Measurements from ENCODE around the gene TSC22D3.

The TSC22D3 gene

GRCh38 chrX:107729558-107730297 is 45.9 kb downstream of the TSC22D3 start:
- no peak for FAIRE-seq

GRCh38 chrX:107728371-107729099 is 47.1 kb downstream of the TSC22D3 start:
- no peak for FAIRE-seq

- FAIRE-seq, result peak; percentile 98
Measured at GRCh38 chrX:107726816-107727534, 48.6 kb downstream of the TSC22D3 start.

- FAIRE-seq, result peak; percentile 80
Measured at GRCh38 chrX:107725761-107726555, 49.6 kb downstream of the TSC22D3 start.

GRCh38 chrX:107724653-107725052 is 50.9 kb downstream of the TSC22D3 start:
- FAIRE-seq, result no peak

GRCh38 chrX:107723511-107723910 is 52.1 kb downstream of the TSC22D3 start:
- no peak for FAIRE-seq

GRCh38 chrX:107721966-107722707 is 53.5 kb downstream of the TSC22D3 start:
- no peak for FAIRE-seq

GRCh38 chrX:107721318-107721717 is 54.3 kb downstream of the TSC22D3 start:
- no peak for FAIRE-seq

GRCh38 chrX:107718156-107718621 is 57.4 kb downstream of the TSC22D3 start:
- peak; percentile 98 for FAIRE-seq

GRCh38 chrX:107716816-107717700 is 58.5 kb downstream of the TSC22D3 start:
- FAIRE-seq, result no peak

GRCh38 chrX:107716118-107716684 is 59.4 kb downstream of the TSC22D3 start:
- no peak for FAIRE-seq

- FAIRE-seq, result no peak
Measured at GRCh38 chrX:107715331-107716117, 60.1 kb downstream of the TSC22D3 start.

- no peak for FAIRE-seq
Measured at GRCh38 chrX:107714206-107714891, 61.2 kb downstream of the TSC22D3 start.

- FAIRE-seq, result no peak
Measured at GRCh38 chrX:107713543-107714205, 61.9 kb downstream of the TSC22D3 start.

GRCh38 chrX:107713203-107713542 is 62.4 kb downstream of the TSC22D3 start:
- no peak for FAIRE-seq

- FAIRE-seq, result no peak
Measured at GRCh38 chrX:107712231-107713202, 63.1 kb downstream of the TSC22D3 start.

GRCh38 chrX:107711521-107712181 is 63.9 kb downstream of the TSC22D3 start:
- no peak for FAIRE-seq

All from islet of Langerhans (tissue), 1 donor.